Breast epithelium (tissue), 4 donors: ENCODE data around the gene TMEM198. TPM values are rescaled to one million over a fixed set of nuclear protein-coding genes. Genes with fewer than 3 reads are reported as not detected.

Experiments
- DNase-seq, 2 donors: peaks; one replicate each; pipeline ENCODE4 v3.0.0-alpha.2; 2019; ENCODE audit warnings: low spot score in 2 of 2
- H3K27ac ChIP-seq, 2 donors: fragments of 200-600 bp; sonication (generic) in 1 of 2; one replicate each; pipeline ENCODE4 v1.5.1; 2016 to 2019; ENCODE audit warnings: mild to moderate bottlenecking in 1 of 2
- H3K27me3 ChIP-seq, 2 donors: fragments of 200-600 bp; sonication (generic) in 1 of 2; one replicate each; pipeline versions ENCODE4 v1.5.1 to v1.6.0; 2017 to 2019; ENCODE audit warnings: control low read depth in 1 of 2, mild to moderate bottlenecking in 1 of 2
- H3K36me3 ChIP-seq: fragments of 200-600 bp; one replicate; pipeline ENCODE4 v1.5.1; 2019
- H3K4me1 ChIP-seq, 2 donors: fragments of 200-600 bp; sonication (generic); one replicate each; pipeline ENCODE4 v1.5.1; 2016 to 2019; ENCODE audit warnings: control low read depth in 1 of 2
- H3K4me3 ChIP-seq, 3 donors: fragments of 200-600 bp; sonication (generic); 1 replicate in 2 of 3; 2 replicates in 1 of 3; pipeline ENCODE4 v1.5.1; 2016 to 2019; ENCODE audit warnings: mild to moderate bottlenecking in 3 of 3, moderate library complexity in 2 of 3
- H3K9me3 ChIP-seq, 2 donors: fragments of 200-600 bp; sonication (generic) in 1 of 2; one replicate each; pipeline ENCODE4 v1.5.1; 2016 to 2019; ENCODE audit warnings: control low read depth in 1 of 2
- POLR2A ChIP-seq: fragments of 450-650 bp; IDR thresholded peaks from one replicate; pipeline ENCODE4 v1.6.1; 2016; ENCODE audit warnings: antibody characterized with exemption, mild to moderate bottlenecking, moderate library complexity
- POLR2AphosphoS5 ChIP-seq, 3 donors: sonication (generic); formaldehyde crosslinking; IDR thresholded peaks; one replicate each; pipeline ENCODE4 v1.6.1; 2017; ENCODE audit warnings: antibody characterized with exemption in 3 of 3
- intact Hi-C: fragments of 100-400 bp; cut with DNase I; formaldehyde crosslinking; loops from one replicate; pipeline ENCODE4 v1.15.1; 2023; ENCODE audit warnings: low total_unique reads
- total RNA-seq, 3 donors: library from RNA; depleted of rRNA; stranded (reverse); fragments of >200 nt; gene quantifications; one replicate each; pipeline ENCODE4 v1.1.0, GENCODE V29; 2016
- TF ChIP-seq, protein P1 (sequence below), 3 donors: fragments of 450-650 bp; IDR thresholded peaks; one replicate each; pipeline ENCODE4 v1.5.1; 2016 to 2017; ENCODE audit warnings: antibody characterized with exemption in 3 of 3, mild to moderate bottlenecking in 3 of 3, moderate library complexity in 3 of 3

TMEM198 gene
- total RNA-seq, 3 donors from 2014 or later: 1.6 to 1.9 (median 1.8) TPM

- H3K9me3 ChIP-seq: no peaks in the 10 kb centered on the region
- no peak overlapping the region for H3K4me3 ChIP-seq
- intact Hi-C loops: loop anchor here (2.0 kb wide), 1 partner anchor 97 kb away; no protein-coding TSS in a partner anchor
- DNase-seq: no peak
- H3K4me1 ChIP-seq: peaks cover 0 to 8% of the 10 kb centered on the region in 2 donors
- no peaks in the 10 kb centered on the region for H3K36me3 ChIP-seq
- TF ChIP-seq, protein P1, sequence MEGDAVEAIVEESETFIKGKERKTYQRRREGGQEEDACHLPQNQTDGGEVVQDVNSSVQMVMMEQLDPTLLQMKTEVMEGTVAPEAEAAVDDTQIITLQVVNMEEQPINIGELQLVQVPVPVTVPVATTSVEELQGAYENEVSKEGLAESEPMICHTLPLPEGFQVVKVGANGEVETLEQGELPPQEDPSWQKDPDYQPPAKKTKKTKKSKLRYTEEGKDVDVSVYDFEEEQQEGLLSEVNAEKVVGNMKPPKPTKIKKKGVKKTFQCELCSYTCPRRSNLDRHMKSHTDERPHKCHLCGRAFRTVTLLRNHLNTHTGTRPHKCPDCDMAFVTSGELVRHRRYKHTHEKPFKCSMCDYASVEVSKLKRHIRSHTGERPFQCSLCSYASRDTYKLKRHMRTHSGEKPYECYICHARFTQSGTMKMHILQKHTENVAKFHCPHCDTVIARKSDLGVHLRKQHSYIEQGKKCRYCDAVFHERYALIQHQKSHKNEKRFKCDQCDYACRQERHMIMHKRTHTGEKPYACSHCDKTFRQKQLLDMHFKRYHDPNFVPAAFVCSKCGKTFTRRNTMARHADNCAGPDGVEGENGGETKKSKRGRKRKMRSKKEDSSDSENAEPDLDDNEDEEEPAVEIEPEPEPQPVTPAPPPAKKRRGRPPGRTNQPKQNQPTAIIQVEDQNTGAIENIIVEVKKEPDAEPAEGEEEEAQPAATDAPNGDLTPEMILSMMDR (IDR thresholded peaks at IDR 0.05): no peak
- TF ChIP-seq POLR2A (no peak), POLR2AphosphoS5 (IDR thresholded peaks at IDR 0.05) (no peak)
- no peak overlapping the region for H3K27ac ChIP-seq
- no peaks in the 10 kb centered on the region for H3K27me3 ChIP-seq
Measured at GRCh38 chr2:219545295-219545942, 1.6 kb downstream of the TMEM198 start.

GRCh38 chr2:219545943-219546352, 2.1 kb downstream of the TMEM198 start:
- Histone ChIP-seq H3K4me1 (peaks cover 0 to 8% of the 10 kb centered on the region in 2 donors), H3K36me3 (no peaks in the 10 kb centered on the region), H3K27me3 (no peaks in the 10 kb centered on the region), H3K4me3 (no peak overlapping the region), H3K9me3 (no peaks in the 10 kb centered on the region), H3K27ac (no peak overlapping the region)
- TF ChIP-seq POLR2AphosphoS5 (IDR thresholded peaks at IDR 0.05) (no peak), POLR2A (no peak)
- TF ChIP-seq, protein P1 (IDR thresholded peaks at IDR 0.05): no peak
- intact Hi-C loops: loop anchor here (2.0 kb wide), 1 partner anchor 97 kb away; no protein-coding TSS in a partner anchor
- DNase-seq: no peak

DNA sequence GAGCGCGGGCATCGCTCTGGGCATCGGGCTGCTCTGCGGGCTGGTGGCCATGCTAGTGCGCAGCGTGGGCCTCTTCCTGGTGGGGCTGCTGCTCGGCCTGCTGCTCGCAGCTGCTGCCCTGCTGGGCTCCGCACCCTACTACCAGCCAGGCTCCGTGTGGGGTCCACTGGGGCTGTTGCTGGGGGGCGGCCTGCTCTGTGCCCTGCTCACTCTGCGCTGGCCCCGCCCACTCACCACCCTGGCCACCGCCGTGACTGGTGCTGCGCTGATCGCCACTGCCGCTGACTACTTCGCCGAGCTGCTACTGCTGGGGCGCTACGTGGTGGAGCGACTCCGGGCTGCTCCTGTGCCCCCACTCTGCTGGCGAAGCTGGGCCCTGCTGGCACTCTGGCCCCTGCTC, 3.8 kb downstream of the TMEM198 start:
- H3K4me3 ChIP-seq: no peak overlapping the region
- no peaks in the 10 kb centered on the region for H3K27me3 ChIP-seq
- H3K9me3 ChIP-seq: no peaks in the 10 kb centered on the region
- TF ChIP-seq, protein P1 (IDR thresholded peaks at IDR 0.05): no peak
- no peak for TF ChIP-seq POLR2AphosphoS5 (IDR thresholded peaks at IDR 0.05)
- TF ChIP-seq POLR2A: no peak
- H3K4me1 ChIP-seq: peaks cover 5 to 6% of the 10 kb centered on the region in 2 donors
- intact Hi-C loops: no loop called here
- no peak for DNase-seq
- H3K36me3 ChIP-seq: no peaks in the 10 kb centered on the region
- H3K27ac ChIP-seq: no peak overlapping the region

GRCh38 chr2:219548990-219549389, 5.2 kb downstream of the TMEM198 start:
- peaks cover 5 to 6% of the 10 kb centered on the region in 2 donors for H3K4me1 ChIP-seq
- H3K27ac ChIP-seq: no peak overlapping the region
- no peaks in the 10 kb centered on the region for H3K27me3 ChIP-seq
- no peaks in the 10 kb centered on the region for H3K9me3 ChIP-seq
- no peaks in the 10 kb centered on the region for H3K36me3 ChIP-seq
- no peak for TF ChIP-seq POLR2A
- TF ChIP-seq, protein P1 (IDR thresholded peaks at IDR 0.05): no peak
- no peak for TF ChIP-seq POLR2AphosphoS5 (IDR thresholded peaks at IDR 0.05)
- H3K4me3 ChIP-seq: no peak overlapping the region
- no peak for DNase-seq
- intact Hi-C loops: no loop called here

DNA sequence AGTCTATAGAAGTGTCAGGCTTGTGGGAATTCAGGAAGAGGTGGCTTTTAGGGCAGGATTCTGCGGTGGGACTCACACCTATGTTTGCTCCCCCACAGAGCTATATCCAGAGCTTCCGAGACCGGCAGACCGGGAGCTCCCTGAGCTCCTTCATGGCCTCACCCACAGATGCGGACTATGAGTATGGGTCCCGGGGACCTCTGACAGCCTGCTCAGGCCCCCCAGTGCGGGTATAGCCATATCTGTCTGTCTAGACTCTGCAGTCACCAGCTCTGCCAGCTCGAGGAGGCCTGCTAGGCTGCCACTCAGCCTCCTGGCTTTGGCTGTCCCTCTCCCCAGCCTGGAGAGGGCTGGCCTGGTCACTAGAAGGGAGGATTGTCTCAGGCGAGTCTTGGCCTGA, 5.8 kb downstream of the TMEM198 start:
- intact Hi-C loops: no loop called here
- no peak for DNase-seq
- Histone ChIP-seq H3K4me3 (no peak overlapping the region), H3K9me3 (no peaks in the 10 kb centered on the region), H3K36me3 (no peaks in the 10 kb centered on the region), H3K27me3 (no peaks in the 10 kb centered on the region), H3K4me1 (peaks cover 5 to 6% of the 10 kb centered on the region in 2 donors), H3K27ac (no peak overlapping the region)
- no peak for TF ChIP-seq POLR2AphosphoS5 (IDR thresholded peaks at IDR 0.05)
- TF ChIP-seq, protein P1 (IDR thresholded peaks at IDR 0.05): no peak
- TF ChIP-seq POLR2A: no peak
